ENCODE results near the gene ID3.
"Not testable (repeated sequence)": the region's sequence is repeated elsewhere in the genome, so short reads cannot be mapped to it uniquely, and the experiment has no call there.

Gene ID3

DNA sequence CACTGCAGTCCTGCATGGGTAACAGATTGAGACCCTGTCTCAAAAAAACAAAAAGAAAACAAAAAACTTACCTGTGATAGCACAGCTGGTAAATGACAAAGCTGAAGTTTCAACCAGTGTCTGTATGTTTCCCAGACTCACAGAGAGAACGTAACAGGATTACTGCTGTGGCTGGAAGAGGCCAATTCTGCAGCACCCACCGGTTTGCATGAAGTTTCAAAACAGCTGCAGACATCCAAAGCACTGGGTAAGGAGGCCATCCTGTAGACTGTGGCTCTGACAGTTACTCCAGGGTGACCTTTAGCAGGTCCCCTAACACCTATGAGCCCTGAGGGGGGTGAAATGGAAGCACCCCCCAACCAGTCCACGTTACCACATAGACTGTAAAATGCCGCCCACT is 7.5 kb downstream of the ID3 start:
- DNase-seq (ENCODE audit: low read depth): no peak

- no peak for DNase-seq (ENCODE audit: low read depth)
Measured at GRCh38 chr1:23548704-23549143, 10.6 kb downstream of the ID3 start.

- DNase-seq (ENCODE audit: low read depth): no peak
Measured at GRCh38 chr1:23546897-23547584, 12.3 kb downstream of the ID3 start.

GRCh38 chr1:23545851-23546250 is 13.4 kb downstream of the ID3 start:
- DNase-seq (ENCODE audit: low read depth): no peak

DNA sequence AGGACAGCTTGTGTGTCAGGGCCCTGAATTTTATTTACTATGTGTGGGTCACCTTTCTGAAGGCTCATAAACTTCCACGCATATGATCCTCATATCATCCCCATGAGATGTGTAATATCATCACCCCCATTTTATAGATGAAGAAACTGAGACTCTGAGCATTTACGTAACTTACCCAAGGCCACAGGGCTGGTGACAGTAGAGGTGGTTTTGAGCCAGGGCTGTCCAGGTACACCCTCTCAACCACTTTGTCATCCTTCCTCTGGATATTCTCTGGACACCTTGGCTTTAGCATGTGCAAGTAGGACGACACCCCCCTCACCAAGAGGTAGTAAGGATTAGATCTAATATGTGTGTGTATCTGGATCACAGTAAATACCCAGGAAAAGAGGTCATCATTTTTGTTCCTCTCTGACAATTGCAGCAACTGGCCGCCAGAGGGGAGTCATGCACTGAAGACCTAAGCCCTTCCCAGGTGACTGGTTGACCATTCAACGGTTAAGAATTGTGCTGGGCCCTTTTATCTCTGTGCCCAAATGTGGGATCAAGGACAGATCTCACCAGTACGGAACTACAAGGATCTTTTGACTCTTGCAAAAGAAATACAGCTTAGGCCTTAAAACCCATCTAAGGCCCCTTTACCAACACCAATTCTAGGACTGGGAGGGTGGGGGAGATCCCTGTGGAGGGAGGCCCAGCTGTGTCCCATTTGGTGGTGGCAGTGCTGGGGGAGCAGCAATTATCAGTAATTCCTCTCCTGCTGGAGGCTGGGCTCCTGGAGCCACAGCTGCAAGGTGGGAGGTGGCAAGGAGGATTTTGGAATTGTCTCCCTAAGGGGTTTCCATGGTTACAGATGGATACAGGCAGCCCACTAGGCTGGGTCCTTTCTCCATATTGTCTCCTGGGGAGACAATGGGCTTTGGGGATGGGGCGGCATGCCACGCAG is 14.6 kb downstream of the ID3 start:
- DNase-seq (ENCODE audit: low read depth): peak; percentile 62

GRCh38 chr1:23543707-23544443 is 15.4 kb downstream of the ID3 start:
- no peak for DNase-seq (ENCODE audit: low read depth)

DNA sequence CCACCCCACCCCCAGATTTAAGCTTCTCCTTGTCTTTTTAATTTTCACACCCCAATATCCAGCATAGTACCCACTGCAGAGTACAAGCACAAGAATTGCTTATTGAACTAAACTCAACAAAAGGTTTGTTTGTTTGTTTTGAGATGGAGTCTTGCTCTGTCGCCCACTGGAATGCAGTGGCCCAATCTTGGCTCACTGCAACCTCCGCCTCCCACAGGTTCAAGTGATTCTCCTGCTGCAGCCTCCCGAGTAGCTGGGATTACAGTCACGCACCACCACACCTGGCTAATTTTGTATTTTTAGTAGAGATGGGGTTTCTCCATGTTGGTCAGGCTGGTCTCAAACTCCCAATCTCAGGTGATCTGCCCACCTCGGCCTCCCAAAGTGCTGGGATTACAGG is 16.4 kb downstream of the ID3 start:
- not testable (repeated sequence) for DNase-seq (ENCODE audit: low read depth)

DNA sequence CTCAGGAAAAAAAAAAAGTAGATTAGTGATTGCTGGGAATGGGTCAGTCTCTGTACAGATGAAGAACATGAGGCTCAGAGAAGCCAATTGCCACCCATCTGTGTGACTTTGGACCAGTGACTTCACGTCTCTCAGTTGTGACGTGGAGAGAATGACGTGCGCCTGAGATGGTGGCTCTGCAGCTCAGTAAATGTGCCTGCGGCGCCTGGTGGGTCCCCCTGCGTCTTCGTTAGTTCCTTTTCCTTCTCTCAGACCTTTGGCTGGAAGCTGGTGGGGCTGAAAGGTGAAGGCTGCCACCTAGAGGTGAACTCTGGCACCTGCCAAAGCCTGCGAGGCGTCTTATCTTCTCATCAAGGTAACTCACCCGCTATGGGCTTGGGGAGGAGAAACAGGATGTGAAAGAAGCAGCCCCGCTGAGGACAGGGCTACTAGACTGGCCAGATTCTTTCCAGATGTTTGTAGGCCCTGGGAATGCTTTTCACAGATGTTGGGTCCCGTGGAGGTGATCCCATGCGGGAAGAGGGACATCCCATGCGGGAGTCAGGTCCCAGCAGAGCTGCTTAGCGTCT is 19.5 kb downstream of the ID3 start:
- peak; percentile 94 for DNase-seq (ENCODE audit: low read depth)

DNA sequence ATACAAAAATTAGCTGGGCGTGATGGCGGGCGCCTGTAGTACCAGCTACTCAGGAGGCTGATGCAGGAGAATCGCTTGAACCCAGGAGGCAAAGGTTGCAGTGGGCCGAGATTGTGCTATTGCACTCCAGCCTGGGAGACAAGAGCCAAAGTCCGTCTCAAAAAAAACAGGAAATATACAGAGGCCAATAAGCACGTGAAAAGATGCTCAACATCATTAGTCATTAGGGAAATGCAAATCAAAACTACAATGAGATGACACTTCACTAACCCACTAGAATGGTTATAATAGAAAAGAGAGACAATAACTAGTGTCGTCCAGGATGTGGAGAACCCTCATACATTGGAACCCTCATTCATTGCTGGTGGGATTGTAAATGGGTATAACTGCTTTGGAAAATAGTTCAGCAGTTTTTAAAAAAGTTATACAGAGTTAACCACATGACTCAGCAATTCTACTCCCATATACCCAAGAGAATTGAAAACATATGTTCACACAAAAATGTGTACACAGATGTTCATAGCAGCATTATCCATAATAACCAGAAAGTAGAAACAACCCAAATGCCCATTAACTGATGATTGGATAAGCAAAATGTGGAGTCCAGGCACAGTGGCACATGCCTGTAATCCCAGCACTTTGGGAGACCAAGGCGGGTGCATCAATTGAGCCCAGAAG is 21.9 kb downstream of the ID3 start:
- no peak for DNase-seq (ENCODE audit: low read depth)

- no peak for DNase-seq (ENCODE audit: low read depth)
Measured at GRCh38 chr1:23533246-23534023, 25.9 kb downstream of the ID3 start.

DNA sequence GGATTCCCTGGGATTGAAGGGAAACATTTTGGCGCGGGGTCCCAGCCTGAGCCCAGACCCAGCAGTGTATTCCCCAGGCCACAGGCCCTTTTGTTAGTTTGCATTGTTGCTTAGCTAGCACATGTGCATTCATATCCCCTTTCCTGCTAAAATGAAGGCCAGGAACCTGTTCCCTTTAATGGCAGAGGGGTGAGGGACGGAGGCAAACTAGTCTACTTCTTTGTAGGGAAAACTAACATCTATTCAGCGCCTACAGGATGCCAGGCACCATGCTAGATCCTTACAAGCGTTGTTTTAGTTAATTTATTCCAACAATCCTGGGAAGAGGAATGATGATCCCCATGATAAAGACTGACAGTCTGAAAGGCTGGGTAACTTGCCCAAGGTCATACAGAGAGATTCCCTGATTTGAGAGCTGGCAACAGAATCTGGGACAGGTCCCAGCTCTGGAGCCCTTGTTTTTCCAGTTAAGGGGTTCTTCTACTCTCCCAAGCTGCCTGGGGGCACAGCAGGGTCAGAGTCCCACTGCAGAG is 27.7 kb downstream of the ID3 start:
- DNase-seq (ENCODE audit: low read depth): no peak

DNA sequence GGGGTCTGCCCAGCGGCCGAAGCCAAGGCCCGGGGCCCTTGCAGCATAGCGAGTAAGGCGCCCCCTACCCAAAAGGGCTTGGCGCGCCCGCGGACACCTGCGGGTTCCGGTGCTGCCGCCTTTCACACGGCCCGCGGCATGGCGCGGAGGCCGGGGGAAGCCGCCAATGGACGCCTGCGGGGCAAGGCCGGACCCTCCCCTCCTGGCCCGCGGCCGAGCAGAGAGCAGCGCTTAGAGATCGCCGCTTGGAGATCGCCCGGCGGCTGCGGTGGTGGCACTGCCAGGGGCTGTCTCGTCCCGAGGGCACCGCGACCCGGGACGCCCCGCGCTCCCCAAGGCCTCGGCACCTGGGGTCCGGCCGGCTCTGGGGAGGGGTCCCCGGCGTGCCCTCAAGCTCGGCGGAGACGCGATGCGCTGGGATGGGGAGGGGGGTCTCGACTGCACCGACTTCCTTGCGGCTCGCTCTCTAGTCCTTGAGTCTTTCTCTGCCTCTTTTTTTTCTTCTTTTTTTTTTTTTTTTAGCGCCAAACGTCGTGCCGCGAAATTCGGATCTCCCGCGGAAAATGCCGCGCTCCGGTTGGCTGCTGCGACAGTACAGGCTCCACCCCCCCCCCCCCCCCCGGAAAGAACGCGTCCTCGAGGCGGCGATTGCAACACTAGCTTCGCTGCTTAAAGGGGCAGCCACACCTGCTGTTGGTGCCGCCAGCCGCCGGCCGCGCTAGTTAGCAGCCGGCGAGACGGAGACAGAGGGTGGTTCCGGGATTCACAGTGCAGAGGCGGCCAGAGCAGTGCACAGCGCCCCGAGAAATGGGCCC is 28.3 kb downstream of the ID3 start, which contains the start of gene E2F2:
Gene E2F2 (minus strand): TSS at position 487 of the 815 bp plus-strand sequence. CDS start 440 bp downstream, at position 47.
- DNase-seq (ENCODE audit: low read depth): peak; percentile 70

GRCh38 chr1:23530087-23530746 is 29.1 kb downstream of the ID3 start:
- no peak for DNase-seq (ENCODE audit: low read depth)

GRCh38 chr1:23529146-23530086 is 29.9 kb downstream of the ID3 start:
- no peak for DNase-seq (ENCODE audit: low read depth)

DNA sequence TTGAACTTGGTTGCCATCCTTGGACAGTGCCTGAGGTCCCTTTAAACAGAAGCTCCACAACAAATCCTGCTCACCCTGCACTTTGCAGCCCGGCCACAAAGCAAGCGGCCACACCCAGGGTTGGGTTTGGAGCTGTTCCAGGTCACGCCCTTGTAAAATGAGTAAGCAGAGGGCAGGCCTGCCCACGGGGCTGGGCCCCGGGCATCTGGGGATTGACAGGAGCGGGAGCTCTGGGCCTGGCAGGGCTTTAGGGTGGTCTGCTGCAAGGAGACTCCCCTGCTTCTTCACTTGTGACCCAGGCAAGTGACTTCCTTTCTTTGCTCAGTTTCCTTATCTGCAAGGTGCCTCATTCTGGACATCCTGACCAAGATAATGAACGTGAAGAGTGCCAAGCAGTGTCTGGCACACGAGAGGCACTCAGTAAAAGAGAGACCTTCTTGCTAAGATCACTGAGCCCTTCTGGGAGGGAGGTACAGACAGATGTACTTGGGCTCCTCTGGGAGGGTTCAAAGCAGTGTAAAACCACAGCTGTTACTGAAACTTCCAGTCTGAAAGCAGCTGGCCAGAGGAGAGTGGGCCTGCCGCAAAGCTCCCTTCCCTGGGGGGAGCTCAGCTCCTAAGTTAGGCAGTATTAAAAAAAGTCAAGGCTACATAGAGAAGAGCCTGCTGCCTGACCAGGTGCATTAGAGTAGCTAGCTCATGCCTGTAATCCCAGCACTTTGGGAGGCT is 30.9 kb downstream of the ID3 start:
- DNase-seq (ENCODE audit: low read depth): peak; percentile 79

DNA sequence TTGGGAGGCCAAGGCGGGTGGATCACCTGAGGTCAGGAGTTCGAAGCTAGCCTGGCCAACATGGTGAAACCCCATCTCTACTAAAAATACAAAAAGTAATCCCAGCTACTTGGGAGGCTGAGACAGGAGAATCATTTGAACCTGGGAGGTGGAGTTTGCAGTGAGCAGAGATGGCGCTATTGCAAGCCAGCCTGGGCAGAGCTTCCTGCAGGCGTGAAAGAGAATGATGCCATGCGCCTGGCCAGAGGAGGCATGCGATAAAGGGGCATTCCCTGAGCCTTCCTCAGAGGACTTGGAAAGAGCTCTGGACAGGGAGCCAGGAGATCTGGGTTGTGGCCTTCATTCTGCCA is 31.4 kb downstream of the ID3 start:
- DNase-seq (ENCODE audit: low read depth): no peak

- DNase-seq (ENCODE audit: low read depth): no peak
Measured at GRCh38 chr1:23527366-23527765, 31.9 kb downstream of the ID3 start.

All from CMK (cell line).